Osteocyte (in vitro differentiated cells): Measurements from ENCODE around the gene MIA3. TPM values are rescaled to one million over a fixed set of nuclear protein-coding genes. Genes with fewer than 3 reads are reported as not detected.

Source experiments
- DNase-seq: peaks from one replicate; pipeline ENCODE4 v3.0.0; 2021; ENCODE audit warnings: mixed read lengths; ENCODE audit not compliant: unreplicated experiment; ENCODE audit errors: extremely low spot score
- H3K27ac Mint-ChIP-seq: one replicate; pipeline ENCODE4 v1.8.0; 2021; ENCODE audit warnings: mild to moderate bottlenecking, mixed read lengths; ENCODE audit not compliant: unreplicated experiment
- H3K27me3 Mint-ChIP-seq: one replicate; pipeline ENCODE4 v1.8.0; 2021; ENCODE audit warnings: mixed read lengths; ENCODE audit not compliant: unreplicated experiment
- H3K36me3 Mint-ChIP-seq: one replicate; pipeline ENCODE4 v1.8.0; 2021; ENCODE audit warnings: mixed read lengths; ENCODE audit not compliant: unreplicated experiment
- H3K4me1 Mint-ChIP-seq: one replicate; pipeline ENCODE4 v1.8.0; 2021; ENCODE audit warnings: mixed read lengths; ENCODE audit not compliant: unreplicated experiment
- H3K4me3 Mint-ChIP-seq: one replicate; pipeline ENCODE4 v1.8.0; 2021; ENCODE audit warnings: mild to moderate bottlenecking, moderate library complexity, mixed read lengths; ENCODE audit not compliant: unreplicated experiment
- H3K9me3 Mint-ChIP-seq: one replicate; pipeline ENCODE4 v1.8.0; 2021; ENCODE audit warnings: mixed read lengths; ENCODE audit not compliant: unreplicated experiment
- CTCF ChIP-seq: fragments of 200-600 bp; sonication (generic); IDR thresholded peaks from 2 replicates; pipeline ENCODE4 v1.5.0; 2021; ENCODE audit warnings: antibody characterized with exemption, mild to moderate bottlenecking, moderate library complexity
- total RNA-seq: library from RNA; stranded (reverse); gene quantifications from 2 replicates; pipeline ENCODE4 v1.2.1, GENCODE V29; 2021

The MIA3 gene
- total RNA-seq, 1 donor from 2014 or later = 83.6 TPM

- Mint-ChIP-seq H3K4me1 (peaks cover 20% of the 10 kb centered on the region), H3K9me3 (no peaks in the 10 kb centered on the region), H3K36me3 (peaks cover 17% of the 10 kb centered on the region), H3K4me3 (no peak overlapping the region), H3K27me3 (peaks cover 5% of the 10 kb centered on the region), H3K27ac (no peak overlapping the region)
- TF ChIP-seq CTCF = no peak
- no peak for DNase-seq
These were observed 2.7 kb downstream of the MIA3 start for GRCh38 chr1:222620566-222620965.

GRCh38 chr1:222622765-222623164, 4.9 kb downstream of the MIA3 start:
- H3K27me3 Mint-ChIP-seq = no peaks in the 10 kb centered on the region
- peaks cover 34% of the 10 kb centered on the region for H3K36me3 Mint-ChIP-seq
- H3K4me3 Mint-ChIP-seq = no peak overlapping the region
- H3K9me3 Mint-ChIP-seq = no peaks in the 10 kb centered on the region
- TF ChIP-seq CTCF = no peak
- H3K4me1 Mint-ChIP-seq = peaks cover 14% of the 10 kb centered on the region
- no peak overlapping the region for H3K27ac Mint-ChIP-seq
- no peak for DNase-seq

- Mint-ChIP-seq H3K4me3 (no peak overlapping the region), H3K4me1 (peaks cover 14% of the 10 kb centered on the region), H3K9me3 (no peaks in the 10 kb centered on the region), H3K36me3 (peaks cover 40% of the 10 kb centered on the region), H3K27me3 (no peaks in the 10 kb centered on the region), H3K27ac (no peak overlapping the region)
- no peak for DNase-seq
- no peak for TF ChIP-seq CTCF
These were observed 5.6 kb downstream of the MIA3 start for GRCh38 chr1:222623458-222623857.

- no peak overlapping the region for H3K27ac Mint-ChIP-seq
- no peaks in the 10 kb centered on the region for H3K9me3 Mint-ChIP-seq
- H3K4me3 Mint-ChIP-seq = no peak overlapping the region
- peaks cover 9% of the 10 kb centered on the region for H3K4me1 Mint-ChIP-seq
- no peak for DNase-seq
- H3K27me3 Mint-ChIP-seq = no peaks in the 10 kb centered on the region
- H3K36me3 Mint-ChIP-seq = peaks cover 46% of the 10 kb centered on the region
- no peak for TF ChIP-seq CTCF
These were observed 6.3 kb downstream of the MIA3 start for GRCh38 chr1:222624214-222624613.

- Mint-ChIP-seq H3K27me3 (no peaks in the 10 kb centered on the region), H3K36me3 (peaks cover 55% of the 10 kb centered on the region), H3K4me3 (no peak overlapping the region), H3K4me1 (no peaks in the 10 kb centered on the region), H3K27ac (no peak overlapping the region), H3K9me3 (no peaks in the 10 kb centered on the region)
- DNase-seq = no peak
- no peak for TF ChIP-seq CTCF
These were observed 9.3 kb downstream of the MIA3 start for GRCh38 chr1:222627232-222627631.
